ENCODE measurements around the gene PBX4.

Gene PBX4

GRCh38 chr19:19635313-19635702, 16.8 kb upstream of the PBX4 start:
- Histone ChIP-seq H3K4me3 (ENCODE audit: low read depth, low read length) (no peak overlapping the region), H3K36me3 (ENCODE audit: control insufficient read depth in 2 of 2, insufficient read depth in 1 of 2, low read length in 2 of 2) (peaks cover 0 to 44% of the 10 kb centered on the region in 2 experiments; a peak in 2 of 3 replicates), H3K27ac (ENCODE audit: extremely low read depth, low read depth, low read length) (no peak overlapping the region), H3K9me3 (ENCODE audit: control insufficient read depth, insufficient read depth, low read depth, low read length) (no peaks in the 10 kb centered on the region), H3K4me1 (ENCODE audit: control insufficient read depth, insufficient read depth, low read length) (no peaks in the 10 kb centered on the region)
- POLR2A ChIA-PET, result no interaction called here
- TF ChIP-seq ZNF585B (tag by site-specific recombination; IDR thresholded peaks at IDR 0.05) (no peak), ZNF529 (tag by site-specific recombination; IDR thresholded peaks at IDR 0.05; ENCODE audit: insufficient replicate concordance) (no peak)
- CTCF ChIA-PET, result no interaction called here

- ChIA-PET POLR2A (no interaction called here), CTCF (interaction anchor here (1.9 kb wide), 1 partner anchor 9 kb away, joined by 9 read pairs; the partner anchor contains the start of gene GMIP)
- H3K36me3 ChIP-seq (ENCODE audit: control insufficient read depth in 2 of 2, insufficient read depth in 1 of 2, low read length in 2 of 2), result peaks cover 0 to 42% of the 10 kb centered on the region in 2 experiments; a peak in 2 of 3 replicates
These were observed 16.2 kb upstream of the PBX4 start for GRCh38 chr19:19634516-19635312.

GRCh38 chr19:19633711-19634515, 15.4 kb upstream of the PBX4 start:
- POLR2A ChIA-PET, result no interaction called here
- no peaks in the 10 kb centered on the region for H3K4me1 ChIP-seq (ENCODE audit: control insufficient read depth, insufficient read depth, low read length)
- CTCF ChIA-PET, result interaction anchor here (0.5 to 1.9 kb wide), 2 partner anchors 10 to 24 kb away, joined by 4 to 9 read pairs; partner anchors contain the start of gene GMIP

More at GRCh38 chr19:19634516-19635312, 16.2 kb upstream of the PBX4 start:
- Histone ChIP-seq H3K9me3 (ENCODE audit: control insufficient read depth, insufficient read depth, low read depth, low read length) (no peaks in the 10 kb centered on the region), H3K4me1 (ENCODE audit: control insufficient read depth, insufficient read depth, low read length) (no peaks in the 10 kb centered on the region), H3K27ac (ENCODE audit: extremely low read depth, low read depth, low read length) (no peak overlapping the region), H3K4me3 (ENCODE audit: low read depth, low read length) (no peak overlapping the region)
- TF ChIP-seq ZNF571 (tag by site-specific recombination; IDR thresholded peaks at IDR 0.05) (no peak), ZNF202 (tag by site-specific recombination; IDR thresholded peaks at IDR 0.05; ENCODE audit: borderline replicate concordance) (no peak), ZNF221 (tag by site-specific recombination; IDR thresholded peaks at IDR 0.05; ENCODE audit: borderline replicate concordance) (no peak), ZNF600 (tag by site-specific recombination; IDR thresholded peaks at IDR 0.05) (no peak), MYNN (tag by site-specific recombination; IDR thresholded peaks at IDR 0.05; ENCODE audit: borderline replicate concordance) (no peak), SP2 (tag by site-specific recombination; IDR thresholded peaks at IDR 0.05) (no peak), ZNF473 (tag by site-specific recombination; IDR thresholded peaks at IDR 0.05) (no peak), ZNF514 (tag by site-specific recombination; IDR thresholded peaks at IDR 0.05) (no peak), ZNF558 (tag by site-specific recombination; IDR thresholded peaks at IDR 0.05) (no peak), HOXD13 (CRISPR knock-in tag; IDR thresholded peaks at IDR 0.05; ENCODE audit: borderline replicate concordance) (no peak), ZNF311 (tag by site-specific recombination; IDR thresholded peaks at IDR 0.05; ENCODE audit: borderline replicate concordance) (no peak), ZNF24 (tag by site-specific recombination; IDR thresholded peaks at IDR 0.05) (no peak), ZNF626 (tag by site-specific recombination; IDR thresholded peaks at IDR 0.05) (no peak), ZNF169 (tag by site-specific recombination; IDR thresholded peaks at IDR 0.05) (no peak), ZNF362 (tag by site-specific recombination; IDR thresholded peaks at IDR 0.05) (no peak), HOXC10 (CRISPR knock-in tag; IDR thresholded peaks at IDR 0.05) (no peak), ZNF792 (tag by site-specific recombination; IDR thresholded peaks at IDR 0.05) (no peak)

More at GRCh38 chr19:19633711-19634515, 15.4 kb upstream of the PBX4 start:
- Histone ChIP-seq H3K4me3 (ENCODE audit: low read depth, low read length) (no peak overlapping the region), H3K27ac (ENCODE audit: extremely low read depth, low read depth, low read length) (no peak overlapping the region), H3K36me3 (ENCODE audit: control insufficient read depth in 2 of 2, insufficient read depth in 1 of 2, low read length in 2 of 2) (peaks cover 0 to 42% of the 10 kb centered on the region in 2 experiments; a peak in 2 of 3 replicates), H3K9me3 (ENCODE audit: control insufficient read depth, insufficient read depth, low read depth, low read length) (no peaks in the 10 kb centered on the region)
- TF ChIP-seq ZNF514 (tag by site-specific recombination; IDR thresholded peaks at IDR 0.05) (no peak), OVOL3 (tag by site-specific recombination; IDR thresholded peaks at IDR 0.05) (no peak), MEIS1 (CRISPR knock-in tag; IDR thresholded peaks at IDR 0.05; ENCODE audit: borderline replicate concordance) (no peak), ZNF561 (tag by site-specific recombination; IDR thresholded peaks at IDR 0.05; ENCODE audit: borderline replicate concordance) (no peak), ZNF112 (tag by site-specific recombination; IDR thresholded peaks at IDR 0.05) (no peak), ZNF2 (tag by site-specific recombination; IDR thresholded peaks at IDR 0.05) (no peak), ZIC2 (tag by site-specific recombination; IDR thresholded peaks at IDR 0.05) (no peak), ZNF311 (tag by site-specific recombination; IDR thresholded peaks at IDR 0.05; ENCODE audit: borderline replicate concordance) (no peak), BCL11A (tag by site-specific recombination; IDR thresholded peaks at IDR 0.05; ENCODE audit: low read depth) (peak; percentile 88; the same call in 1 of the 2 replicates), ZNF37A (tag by site-specific recombination; IDR thresholded peaks at IDR 0.05) (no peak), BCL11B (tag by site-specific recombination; IDR thresholded peaks at IDR 0.05; ENCODE audit: low read depth) (peak; percentile 94), ZNF629 (tag by site-specific recombination; IDR thresholded peaks at IDR 0.05) (no peak), ZBTB20 (tag by site-specific recombination; IDR thresholded peaks at IDR 0.05) (no peak), ZNF121 (tag by site-specific recombination; IDR thresholded peaks at IDR 0.05) (no peak)
